HG02852 (cell line): ENCODE data around the gene SPPL2B.
"Not testable (repeated sequence)": the region's sequence is repeated elsewhere in the genome, so short reads cannot be mapped to it uniquely, and the experiment has no call there.

Experiments
- ATAC-seq: cut with Tn5 transposase; IDR thresholded peaks from one replicate; pipeline ENCODE4 v1.9.1; 2021; ENCODE audit warnings: mild to moderate bottlenecking, moderate library complexity; ENCODE audit not compliant: unreplicated experiment

SPPL2B gene

GRCh38 chr19:2375353-2376121, 47.1 kb downstream of the SPPL2B start:
- no peak for ATAC-seq

- no peak for ATAC-seq
Measured at GRCh38 chr19:2376784-2377519, 48.5 kb downstream of the SPPL2B start.

- no peak for ATAC-seq
Measured at GRCh38 chr19:2380567-2380966, 52.1 kb downstream of the SPPL2B start.

DNA sequence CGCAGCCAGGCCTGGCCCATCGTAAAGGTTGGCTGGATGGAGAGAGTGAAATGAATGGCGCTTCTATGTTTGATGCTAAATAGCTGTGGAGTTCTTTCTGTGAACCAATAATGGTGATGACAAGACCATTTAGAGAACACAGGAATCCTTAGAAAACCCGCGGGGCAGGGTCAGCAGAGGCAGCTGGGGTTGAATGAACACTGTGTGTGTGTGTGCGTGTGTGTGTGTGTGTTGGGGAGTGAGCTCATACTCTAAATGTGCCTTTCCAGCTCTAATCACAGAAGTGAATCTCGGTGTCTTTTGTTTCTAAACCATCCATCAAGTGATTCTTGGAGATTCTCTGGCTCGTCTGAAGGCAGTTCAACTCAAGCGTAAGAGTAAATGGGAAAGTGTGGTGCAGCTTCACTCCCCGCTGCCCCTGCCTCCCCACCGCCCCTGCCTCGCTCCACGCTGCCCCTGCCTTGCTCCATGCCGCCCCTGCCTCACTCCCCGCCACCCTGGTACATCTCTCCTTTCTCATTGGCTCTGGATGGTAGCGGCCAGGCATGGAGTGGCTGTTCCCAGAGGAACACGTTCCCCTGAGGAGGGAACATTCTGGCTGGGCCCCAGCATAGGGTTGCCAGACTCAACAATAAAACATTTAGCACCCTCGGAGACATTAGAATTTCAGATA, 52.8 kb downstream of the SPPL2B start:
- ATAC-seq = no peak

DNA sequence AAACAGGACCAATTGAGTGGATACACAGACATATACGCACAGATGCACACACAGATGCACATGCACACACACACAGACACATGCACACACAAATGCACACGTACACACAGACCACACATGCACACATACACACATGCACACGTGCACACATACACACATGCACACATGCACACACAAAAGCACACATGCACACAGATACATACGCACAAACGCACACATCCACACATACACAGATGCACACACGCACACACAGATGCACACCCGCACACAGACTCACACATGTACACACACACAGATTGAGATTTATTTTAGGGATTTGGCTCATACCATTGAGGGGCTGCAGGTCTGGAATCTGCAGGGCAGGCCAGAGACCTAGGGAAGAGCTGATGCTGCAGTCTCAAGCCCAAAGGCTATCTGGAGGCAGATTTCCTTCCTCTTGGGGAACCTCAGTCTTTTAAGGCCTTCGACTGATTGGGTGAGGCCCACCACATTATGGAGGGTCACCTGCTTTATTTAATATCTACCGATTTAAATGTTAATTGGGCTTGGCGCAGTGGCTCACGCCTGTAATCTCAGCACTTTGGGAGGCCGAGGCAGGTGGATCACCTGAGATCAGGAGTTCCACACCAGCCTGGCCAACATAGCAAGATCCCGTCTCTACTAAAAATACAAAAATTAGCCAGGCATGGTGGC, 54.2 kb downstream of the SPPL2B start:
- no peak for ATAC-seq

- no peak for ATAC-seq
Measured at GRCh38 chr19:2385053-2385721, 56.7 kb downstream of the SPPL2B start.

- ATAC-seq = no peak
Measured at GRCh38 chr19:2387367-2388288, 59.1 kb downstream of the SPPL2B start.

- no peak for ATAC-seq
Measured at GRCh38 chr19:2389594-2389993, 61.1 kb downstream of the SPPL2B start.

- no peak for ATAC-seq
Measured at GRCh38 chr19:2391118-2391725, 62.7 kb downstream of the SPPL2B start.

DNA sequence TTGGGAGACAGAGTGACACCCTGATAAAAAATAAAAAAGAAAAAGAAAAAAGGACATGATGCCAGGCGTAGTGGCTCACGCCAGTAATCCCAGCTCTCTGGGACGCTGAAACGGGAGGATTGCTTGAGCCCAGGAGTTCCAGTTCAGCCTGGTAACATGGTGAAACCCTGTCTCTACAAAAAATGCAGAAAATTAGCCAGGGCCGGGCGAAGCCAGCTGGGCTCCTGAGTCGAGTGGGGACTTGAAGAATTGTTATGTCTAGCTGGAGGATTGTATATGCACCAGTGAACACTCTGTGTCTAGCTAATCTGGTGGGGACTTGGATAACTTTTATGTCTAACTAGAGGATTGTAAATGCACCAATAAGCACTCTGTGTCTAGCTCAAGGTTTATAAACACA, 63.9 kb downstream of the SPPL2B start:
- no peak for ATAC-seq

DNA sequence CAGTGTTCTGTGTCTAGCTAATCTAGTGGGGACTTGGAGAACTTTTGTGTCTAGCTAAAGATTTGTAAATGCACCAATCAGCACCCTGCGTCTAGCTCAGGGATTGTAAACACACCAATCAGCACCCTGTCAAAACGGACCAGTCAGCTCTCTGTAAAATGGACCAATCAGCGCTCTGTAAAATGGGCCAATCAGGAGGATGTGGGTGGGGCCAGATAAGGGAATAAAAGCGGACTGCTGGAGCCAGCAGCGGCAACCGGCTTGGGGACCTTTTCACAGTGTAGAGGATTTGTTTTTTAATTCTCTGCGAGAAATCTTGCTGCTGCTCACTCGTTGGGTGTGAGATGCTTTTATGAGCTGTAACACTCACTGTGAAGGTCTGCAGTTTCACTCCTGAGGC, 64.4 kb downstream of the SPPL2B start:
- not testable (repeated sequence) for ATAC-seq

GRCh38 chr19:2394054-2394441, 65.6 kb downstream of the SPPL2B start:
- no peak for ATAC-seq

DNA sequence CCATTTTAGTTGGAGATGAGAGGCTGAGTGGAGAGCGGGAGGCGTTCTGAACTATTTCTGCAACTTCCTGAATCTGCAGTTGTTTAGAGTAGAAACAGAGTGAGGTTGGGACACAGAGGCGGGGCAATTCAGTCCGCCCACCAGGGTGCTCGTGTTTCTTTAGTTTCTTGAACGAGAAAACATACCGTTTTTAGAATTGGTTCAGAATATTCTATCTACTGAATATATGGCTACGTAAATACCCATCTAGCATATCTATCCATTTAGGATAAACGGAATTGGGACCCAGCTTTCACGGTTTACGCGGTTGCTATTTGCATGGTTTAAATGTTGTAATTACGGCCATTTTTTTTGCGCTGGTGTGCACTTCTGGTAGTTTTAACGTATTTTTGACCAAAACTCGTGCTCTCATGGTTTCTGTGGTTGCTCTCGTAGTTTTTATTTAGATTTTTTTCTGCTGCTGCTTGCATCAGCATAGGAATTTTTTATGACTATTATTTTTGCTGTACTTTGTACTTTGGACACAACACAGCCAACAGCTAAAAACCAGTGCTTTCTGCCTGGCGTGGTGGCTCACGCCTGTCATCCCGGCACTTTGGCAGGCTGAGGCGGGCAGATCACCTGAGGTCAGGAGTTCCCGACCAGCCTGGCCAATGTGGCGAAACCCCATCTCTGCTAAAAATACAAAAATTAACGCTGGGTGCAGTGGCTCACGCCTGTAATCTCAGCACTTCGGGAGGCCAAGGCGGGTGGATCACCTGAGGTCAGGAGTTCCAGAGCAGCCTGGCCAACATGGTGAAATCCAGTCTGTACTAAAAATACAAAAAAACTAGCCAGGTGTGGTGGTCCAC, 66.2 kb downstream of the SPPL2B start:
- no peak for ATAC-seq

- not testable (repeated sequence) for ATAC-seq
Measured at GRCh38 chr19:2395293-2395829, 66.9 kb downstream of the SPPL2B start.

DNA sequence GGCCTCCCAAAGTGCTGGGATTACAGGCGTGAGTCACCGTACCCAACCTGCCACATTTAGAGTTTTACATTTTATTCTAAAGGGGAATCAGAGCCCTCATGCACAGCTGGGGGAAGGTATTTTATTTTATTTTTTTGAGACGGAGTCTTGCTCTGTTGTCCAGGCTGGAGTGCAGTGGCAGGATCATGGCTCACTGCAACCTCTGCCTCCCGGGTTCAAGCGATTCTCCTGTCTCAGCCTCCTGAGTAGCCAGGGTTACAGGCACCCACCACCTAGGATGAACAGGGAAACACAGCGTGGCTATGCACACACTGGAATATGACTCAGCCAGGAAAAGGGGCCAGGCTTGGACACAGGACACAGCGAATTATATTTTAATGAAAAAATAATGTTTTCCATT, 68.7 kb downstream of the SPPL2B start:
- ATAC-seq = not testable (repeated sequence)

- no peak for ATAC-seq
Measured at GRCh38 chr19:2398735-2399305, 70.3 kb downstream of the SPPL2B start.

DNA sequence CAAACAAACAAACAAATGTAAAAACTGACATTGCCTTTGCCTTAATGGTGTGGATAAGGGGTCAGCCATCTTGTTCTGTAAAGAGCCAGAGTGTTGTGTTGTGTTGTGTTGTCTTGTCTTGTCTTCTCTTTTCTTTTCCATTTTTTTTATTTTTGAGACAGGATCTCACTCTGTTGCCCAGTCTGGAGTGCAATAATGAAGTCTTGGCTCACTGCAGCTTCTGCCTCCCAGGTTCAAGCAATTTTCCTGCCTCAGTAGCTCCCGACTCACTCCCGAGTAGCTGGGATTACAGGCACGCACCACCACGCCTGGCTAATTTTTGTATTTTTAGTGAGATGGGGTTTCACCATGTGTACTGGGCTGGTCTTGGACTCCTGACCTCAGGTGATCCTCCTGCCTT, 71.1 kb downstream of the SPPL2B start:
- ATAC-seq = no peak
